GM19043 (cell line): ENCODE results near the gene CRLF2.
"Not testable (repeated sequence)": the region's sequence is repeated elsewhere in the genome, so short reads cannot be mapped to it uniquely, and the experiment has no call there.

ENCODE experiments used
- ATAC-seq: cut with Tn5 transposase; IDR thresholded peaks from one replicate; pipeline ENCODE4 v1.9.1; 2021; ENCODE audit warnings: low read depth; ENCODE audit not compliant: unreplicated experiment

Gene CRLF2

GRCh38 chrX:1212532-1212931 is at the start of gene CRLF2:
CRLF2 (minus strand) TSS chrX:1212649; CDS start chrX:1212634, 15 bp downstream.
- peak; percentile 67 for ATAC-seq

GRCh38 chrX:1261771-1262170 is 49.3 kb upstream of the CRLF2 start:
- not testable (repeated sequence) for ATAC-seq

- no peak for ATAC-seq
These were observed 48.8 kb upstream of the CRLF2 start for GRCh38 chrX:1261285-1261684.

- ATAC-seq = no peak
These were observed 40.4 kb upstream of the CRLF2 start for GRCh38 chrX:1252861-1253260.

- ATAC-seq = no peak
These were observed 36.8 kb upstream of the CRLF2 start for GRCh38 chrX:1249101-1249887.

GRCh38 chrX:1248331-1249061 is 36.0 kb upstream of the CRLF2 start:
- ATAC-seq = no peak

- no peak for ATAC-seq
These were observed 34.4 kb upstream of the CRLF2 start for GRCh38 chrX:1246816-1247215.

GRCh38 chrX:1244164-1245076 is 32.0 kb upstream of the CRLF2 start:
- ATAC-seq = no peak

GRCh38 chrX:1242891-1243402 is 30.5 kb upstream of the CRLF2 start:
- no peak for ATAC-seq

GRCh38 chrX:1240551-1240950 is 28.1 kb upstream of the CRLF2 start:
- not testable (repeated sequence) for ATAC-seq

GRCh38 chrX:1239681-1240142 is 27.3 kb upstream of the CRLF2 start:
- peak; percentile 87 for ATAC-seq

- ATAC-seq = no peak
These were observed 19.5 kb upstream of the CRLF2 start for GRCh38 chrX:1231850-1232465.

GRCh38 chrX:1228101-1228500 is 15.7 kb upstream of the CRLF2 start:
- ATAC-seq = not testable (repeated sequence)

GRCh38 chrX:1226249-1226648 is 13.8 kb upstream of the CRLF2 start:
- no peak for ATAC-seq

- ATAC-seq = no peak
These were observed 12.5 kb upstream of the CRLF2 start for GRCh38 chrX:1224954-1225353.

GRCh38 chrX:1223242-1223600 is 10.8 kb upstream of the CRLF2 start:
- ATAC-seq = no peak

- ATAC-seq = no peak
These were observed 10.2 kb upstream of the CRLF2 start for GRCh38 chrX:1222531-1223241.

GRCh38 chrX:1221296-1221845 is 8.9 kb upstream of the CRLF2 start:
- ATAC-seq = no peak

GRCh38 chrX:1218286-1218685 is 5.8 kb upstream of the CRLF2 start:
- no peak for ATAC-seq
